Measurements from ENCODE around the gene C1QTNF2.

The C1QTNF2 gene

DNA sequence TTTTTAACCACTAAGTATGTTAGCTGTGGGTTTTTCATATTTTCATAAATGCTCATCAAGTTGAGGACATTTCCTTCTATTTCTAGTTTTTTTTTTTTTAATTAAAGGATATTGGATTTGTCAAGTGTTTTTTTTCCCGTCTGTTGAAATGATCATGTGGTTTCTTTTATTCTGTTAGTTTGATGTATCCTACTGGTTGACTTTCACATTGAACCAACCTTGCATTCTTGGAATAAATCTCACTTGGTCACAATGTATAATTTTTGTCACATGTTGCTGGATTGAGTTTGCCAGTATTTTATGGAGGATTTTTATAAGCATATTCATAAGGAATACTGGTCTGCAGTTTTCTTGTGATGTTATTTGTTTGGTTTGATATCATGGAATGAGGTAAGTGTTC is 17.0 kb upstream of the C1QTNF2 start:
- no peak for DNase-seq (ENCODE audit: low read depth)
- H3K4me3 ChIP-seq (ENCODE audit: low read depth, low read length) = no peak overlapping the region
- TF ChIP-seq, protein P1, sequence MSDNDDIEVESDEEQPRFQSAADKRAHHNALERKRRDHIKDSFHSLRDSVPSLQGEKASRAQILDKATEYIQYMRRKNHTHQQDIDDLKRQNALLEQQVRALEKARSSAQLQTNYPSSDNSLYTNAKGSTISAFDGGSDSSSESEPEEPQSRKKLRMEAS (IDR thresholded peaks at IDR 0.05; ENCODE audit: low read depth, low read length) = no peak
- TF ChIP-seq CTCF (IDR thresholded peaks at IDR 0.05; ENCODE audit: low read depth, low read length) (no peak), POLR2A (IDR thresholded peaks at IDR 0.05; ENCODE audit: extremely low read depth, insufficient read length) (no peak), MYC (IDR thresholded peaks at IDR 0.05; ENCODE audit: low read depth, low read length) (no peak)

- no peak for DNase-seq (ENCODE audit: low read depth)
- TF ChIP-seq CTCF (IDR thresholded peaks at IDR 0.05; ENCODE audit: low read depth, low read length) (no peak), MYC (IDR thresholded peaks at IDR 0.05; ENCODE audit: low read depth, low read length) (no peak), POLR2A (IDR thresholded peaks at IDR 0.05; ENCODE audit: extremely low read depth, insufficient read length) (no peak)
- TF ChIP-seq, protein P1 (IDR thresholded peaks at IDR 0.05; ENCODE audit: low read depth, low read length) = no peak
- no peak overlapping the region for H3K4me3 ChIP-seq (ENCODE audit: low read depth, low read length)
Measured at GRCh38 chr5:160385496-160385895, 15.1 kb upstream of the C1QTNF2 start.

GRCh38 chr5:160384681-160385080 is 14.3 kb upstream of the C1QTNF2 start:
- no peak overlapping the region for H3K4me3 ChIP-seq (ENCODE audit: low read depth, low read length)
- TF ChIP-seq CTCF (IDR thresholded peaks at IDR 0.05; ENCODE audit: low read depth, low read length) (no peak), POLR2A (IDR thresholded peaks at IDR 0.05; ENCODE audit: extremely low read depth, insufficient read length) (no peak), MYC (IDR thresholded peaks at IDR 0.05; ENCODE audit: low read depth, low read length) (no peak)
- TF ChIP-seq, protein P1 (IDR thresholded peaks at IDR 0.05; ENCODE audit: low read depth, low read length) = no peak
- DNase-seq (ENCODE audit: low read depth) = no peak

DNA sequence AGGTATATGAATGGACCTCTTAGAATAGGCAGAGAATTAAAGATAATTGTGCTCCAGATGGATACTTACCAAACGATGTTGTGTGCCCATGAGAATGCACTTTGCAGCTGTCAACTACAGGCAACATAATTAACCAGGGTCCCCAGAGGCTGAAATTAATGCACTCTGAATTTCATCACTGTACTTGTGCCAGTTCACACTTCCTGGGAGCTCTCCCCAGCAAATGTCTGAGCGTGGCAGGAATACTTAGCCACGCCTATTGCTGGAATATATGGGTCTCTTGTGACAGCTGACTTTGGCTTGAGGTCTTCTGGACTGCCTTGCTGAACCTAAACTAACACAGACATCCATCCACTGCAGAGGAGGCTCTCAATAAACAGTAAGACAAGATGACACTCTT is 11.9 kb upstream of the C1QTNF2 start:
- DNase-seq (ENCODE audit: low read depth) = peak; percentile 47
- no peak overlapping the region for H3K4me3 ChIP-seq (ENCODE audit: low read depth, low read length)
- TF ChIP-seq MYC (IDR thresholded peaks at IDR 0.05; ENCODE audit: low read depth, low read length) (no peak), CTCF (IDR thresholded peaks at IDR 0.05; ENCODE audit: low read depth, low read length) (no peak), POLR2A (IDR thresholded peaks at IDR 0.05; ENCODE audit: extremely low read depth, insufficient read length) (no peak)
- TF ChIP-seq, protein P1 (IDR thresholded peaks at IDR 0.05; ENCODE audit: low read depth, low read length) = no peak

DNA sequence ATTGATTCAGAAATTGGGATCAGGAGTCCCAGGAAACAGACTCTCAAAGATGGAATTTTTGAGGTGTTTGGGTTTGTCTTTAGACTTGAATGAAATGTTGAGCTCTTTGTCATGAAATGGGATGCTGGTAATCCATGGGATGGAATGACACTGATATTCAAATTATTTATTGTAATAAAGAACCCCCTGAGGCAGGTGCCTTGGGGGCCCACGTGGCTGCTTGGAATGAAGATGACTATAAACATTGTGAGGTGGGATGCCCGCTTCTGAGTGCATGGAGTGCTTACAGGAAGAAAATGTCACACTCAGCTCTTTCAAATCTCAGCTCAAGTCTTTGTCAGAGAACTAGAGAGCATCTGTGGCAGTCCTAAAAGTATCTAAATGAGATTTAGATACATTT is 9.6 kb upstream of the C1QTNF2 start:
- no peak overlapping the region for H3K4me3 ChIP-seq (ENCODE audit: low read depth, low read length)
- no peak for DNase-seq (ENCODE audit: low read depth)
- TF ChIP-seq CTCF (IDR thresholded peaks at IDR 0.05; ENCODE audit: low read depth, low read length) = no peak

- no peak overlapping the region for H3K4me3 ChIP-seq (ENCODE audit: low read depth, low read length)
- TF ChIP-seq, protein P1 (IDR thresholded peaks at IDR 0.05; ENCODE audit: low read depth, low read length) = no peak
- TF ChIP-seq POLR2A (IDR thresholded peaks at IDR 0.05; ENCODE audit: extremely low read depth, insufficient read length) (no peak), CTCF (IDR thresholded peaks at IDR 0.05; ENCODE audit: low read depth, low read length) (no peak), MYC (IDR thresholded peaks at IDR 0.05; ENCODE audit: low read depth, low read length) (no peak)
- DNase-seq (ENCODE audit: low read depth) = no peak
Measured at GRCh38 chr5:160379511-160379910, 9.1 kb upstream of the C1QTNF2 start.

Data from NB4 (cell line).